Mononuclear cell (primary cell): ENCODE results near the gene CCDC185. TPM values are rescaled to one million over a fixed set of nuclear protein-coding genes. Genes with fewer than 3 reads are reported as not detected.
"Not testable (repeated sequence)": the region's sequence is repeated elsewhere in the genome, so short reads cannot be mapped to it uniquely, and the experiment has no call there.

ENCODE experiments used
- H3K27me3 ChIP-seq: 2 replicates; pipeline ENCODE4 v1.6.0; 2011; ENCODE audit warnings: low read length, control low read depth; ENCODE audit not compliant: insufficient read depth
- H3K4me1 ChIP-seq: 2 replicates; pipeline ENCODE4 v1.5.1; 2011; ENCODE audit warnings: mild to moderate bottlenecking, low read length, control low read depth; ENCODE audit not compliant: insufficient read depth
- H3K4me3 ChIP-seq: 2 replicates; pipeline ENCODE4 v1.5.1; 2011; ENCODE audit warnings: mild to moderate bottlenecking, low read length, moderate library complexity
- H3K9me3 ChIP-seq: 2 replicates; pipeline ENCODE4 v1.5.1; 2011; ENCODE audit warnings: low read depth, mild to moderate bottlenecking, control low read depth, low read length
- total RNA-seq: library from RNA; depleted of rRNA; stranded (reverse); fragments of >200 nt; gene quantifications from one replicate; pipeline ENCODE4 v1.2.3, GENCODE V29; 2012

Gene CCDC185
- total RNA-seq, 1 donor, result not detected

DNA sequence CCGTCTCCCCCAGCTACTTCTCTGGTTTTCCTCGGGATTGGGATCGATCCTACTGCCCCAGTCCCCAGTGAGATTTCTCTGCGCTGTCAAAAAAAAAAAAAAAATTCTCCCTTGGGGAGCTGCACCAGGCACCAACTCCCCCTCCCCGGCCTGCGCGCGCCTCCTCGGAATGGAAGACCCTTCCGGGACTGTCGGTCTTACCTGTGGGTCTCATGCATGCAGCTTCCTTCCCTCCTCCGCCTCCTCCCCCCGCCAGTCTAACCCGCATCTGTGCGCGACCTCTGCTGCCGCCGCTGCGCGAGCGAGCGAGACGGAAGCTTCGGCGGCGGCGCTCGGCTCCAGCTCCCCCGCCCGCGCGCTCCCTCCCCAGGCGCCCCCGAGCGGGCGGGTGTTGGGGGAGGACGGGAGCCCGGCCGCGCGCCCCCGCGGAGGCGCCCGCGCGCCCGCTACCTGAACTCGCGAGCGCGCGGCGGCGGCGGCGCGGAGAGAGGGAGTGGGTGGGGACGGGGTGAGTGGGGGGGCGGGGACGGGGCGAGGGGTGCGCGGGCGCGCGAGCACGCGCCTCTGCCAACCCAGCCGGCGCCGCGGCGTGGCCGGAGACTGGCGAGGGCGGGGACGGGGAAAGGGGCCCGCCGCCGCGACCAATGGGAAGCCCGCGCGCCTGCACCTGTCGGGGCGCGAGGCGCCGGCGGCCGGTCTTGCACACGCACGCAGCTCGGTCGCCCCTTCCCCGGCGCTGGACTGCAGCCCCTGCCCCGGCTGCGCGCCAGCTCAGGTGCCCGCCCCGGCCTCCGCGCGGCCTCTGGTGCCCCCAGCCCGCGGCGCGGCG lies 29.1 kb upstream of the CCDC185 start, which contains the start of gene SUSD4:
TSS of gene SUSD4 (minus strand) at position 321 of the 829 bp plus-strand sequence. CDS start 751 bp downstream, outside the sequence.
- peaks cover 58% of the 10 kb centered on the region for H3K27me3 ChIP-seq
- H3K9me3 ChIP-seq, result no peaks in the 10 kb centered on the region
- peak within 1 kb of the TSS; percentile 35 for H3K4me3 ChIP-seq
- H3K4me1 ChIP-seq, result peaks cover 11% of the 10 kb centered on the region

DNA sequence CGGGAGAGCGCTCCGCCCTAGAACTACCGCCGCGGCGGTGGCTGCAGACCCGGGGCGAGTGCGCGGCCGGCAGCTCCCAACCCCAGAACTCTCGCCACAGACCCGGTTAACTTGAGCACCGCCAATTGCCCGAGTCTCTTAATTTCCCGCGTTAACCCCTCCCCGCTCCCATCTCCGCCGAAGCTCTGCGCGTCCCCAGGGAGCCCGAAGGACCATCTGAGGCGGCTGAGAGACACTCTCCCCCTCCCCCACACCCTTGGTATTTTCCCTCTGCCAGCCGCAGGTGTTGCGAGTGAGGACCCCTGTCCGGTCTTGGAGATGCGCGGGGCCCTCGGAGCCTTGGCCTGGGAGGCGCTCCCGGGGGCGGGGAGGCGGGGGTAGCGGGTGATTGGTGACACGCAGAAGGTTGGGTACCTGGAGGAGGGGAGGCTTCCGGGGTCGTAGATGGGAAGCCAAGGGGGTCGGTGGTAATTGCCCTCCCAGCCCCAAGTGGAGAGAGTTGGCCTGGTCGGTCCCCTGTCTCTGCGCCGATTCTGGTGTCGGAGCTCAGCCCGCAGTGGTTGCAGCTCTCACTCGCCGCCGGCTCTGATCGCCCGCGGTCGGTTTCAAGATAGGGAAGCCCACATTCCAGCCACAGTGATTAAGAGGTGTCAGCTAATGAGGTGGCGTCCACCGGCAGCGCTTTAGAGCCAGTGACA lies 28.4 kb upstream of the CCDC185 start:
- H3K4me1 ChIP-seq, result peaks cover 11% of the 10 kb centered on the region
- H3K9me3 ChIP-seq, result no peaks in the 10 kb centered on the region
- H3K4me3 ChIP-seq, result peak overlapping the region; percentile 29
- peaks cover 54% of the 10 kb centered on the region for H3K27me3 ChIP-seq

DNA sequence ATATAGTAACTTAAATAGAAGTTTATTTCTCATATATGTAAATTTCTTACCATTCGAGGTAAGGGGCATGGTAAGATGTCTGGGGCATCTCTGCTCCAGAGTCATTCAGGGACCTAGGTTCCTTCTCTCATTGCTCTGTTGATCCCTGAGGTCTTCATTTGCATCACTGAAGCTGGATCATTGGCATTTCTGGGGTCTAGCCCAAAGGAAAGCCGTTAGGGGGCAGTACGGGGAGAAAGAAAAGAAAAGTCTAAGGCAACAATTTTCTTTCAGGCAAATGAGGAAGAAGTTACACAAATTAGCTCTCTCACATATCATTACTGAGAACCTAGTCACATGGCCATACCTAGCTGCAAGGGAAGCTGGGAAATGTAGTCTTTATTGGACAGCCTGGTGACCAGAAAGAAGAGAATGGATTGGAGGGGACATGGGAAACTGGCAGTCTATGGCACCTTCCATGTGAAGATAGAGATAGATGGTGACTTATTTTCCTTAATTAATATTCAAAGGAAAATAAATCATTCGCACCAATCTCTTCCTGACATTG lies 19.1 kb upstream of the CCDC185 start:
- H3K4me1 ChIP-seq, result no peaks in the 10 kb centered on the region
- H3K27me3 ChIP-seq, result peaks cover 5% of the 10 kb centered on the region
- H3K4me3 ChIP-seq, result no peak overlapping the region
- peaks cover 6% of the 10 kb centered on the region for H3K9me3 ChIP-seq

DNA sequence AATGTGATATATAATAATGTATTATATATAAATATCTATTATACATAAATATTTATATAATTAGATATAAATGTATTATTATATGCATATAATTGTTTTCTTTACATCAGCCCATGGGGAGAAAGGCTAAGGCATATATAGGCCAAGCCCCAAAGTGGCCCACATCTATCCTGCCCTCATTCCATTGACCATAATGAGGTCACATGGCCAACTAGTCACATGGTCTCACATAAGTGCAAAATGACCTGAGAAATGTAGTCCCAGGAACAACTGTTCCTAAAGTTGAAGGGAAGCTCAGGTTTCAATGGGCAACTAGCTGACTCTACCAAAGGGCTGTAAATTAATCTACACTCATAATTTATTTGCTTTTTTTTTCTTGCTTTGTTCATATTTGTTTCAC lies 14.5 kb upstream of the CCDC185 start:
- Histone ChIP-seq H3K4me1 (no peaks in the 10 kb centered on the region), H3K9me3 (peaks cover 6% of the 10 kb centered on the region), H3K4me3 (no peak overlapping the region)

DNA sequence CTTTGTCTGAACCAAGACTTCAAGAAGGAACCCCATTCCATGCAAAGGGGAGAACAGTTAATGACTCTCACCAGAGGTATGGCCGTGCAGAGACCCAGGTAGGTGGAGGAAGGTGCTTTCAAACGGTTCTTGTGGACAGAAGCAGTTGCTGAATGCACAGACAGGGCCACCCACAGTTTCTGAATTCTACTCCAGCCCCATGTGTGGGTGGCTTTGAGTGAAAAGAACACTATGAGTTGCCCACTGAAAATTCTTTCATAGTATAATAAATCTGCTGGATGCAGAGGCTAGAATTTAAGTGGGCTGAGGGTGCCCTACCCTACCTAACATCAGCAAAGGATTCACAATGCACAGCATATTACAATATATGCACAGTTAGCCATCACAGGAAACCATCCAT lies 7.2 kb upstream of the CCDC185 start:
- H3K9me3 ChIP-seq, result no peaks in the 10 kb centered on the region
- no peaks in the 10 kb centered on the region for H3K4me1 ChIP-seq
- H3K4me3 ChIP-seq, result no peak overlapping the region
- H3K27me3 ChIP-seq, result peaks cover 5% of the 10 kb centered on the region

More for the DNA sequence above, 14.5 kb upstream of the CCDC185 start:
- peaks cover 5% of the 10 kb centered on the region for H3K27me3 ChIP-seq

DNA sequence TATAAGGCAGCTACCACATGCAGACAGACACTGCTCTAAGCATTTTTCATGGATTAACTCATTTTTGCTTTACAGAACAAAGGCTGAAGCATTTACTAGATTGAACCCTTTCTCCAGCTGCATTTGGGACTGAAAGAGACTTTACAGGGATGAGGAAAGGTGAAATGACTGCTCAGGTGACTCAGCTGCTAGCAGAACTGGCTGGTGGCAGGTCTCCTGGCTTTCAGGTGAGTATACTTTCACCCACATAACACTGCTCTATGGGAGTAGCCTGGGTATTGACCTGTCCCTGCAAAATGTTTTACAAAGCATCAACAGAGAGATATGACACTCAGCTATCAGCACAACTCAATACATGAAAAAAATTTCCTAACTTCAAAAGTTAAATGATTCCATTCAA lies 2.6 kb upstream of the CCDC185 start:
- H3K4me1 ChIP-seq, result no peaks in the 10 kb centered on the region
- no peak overlapping the region for H3K4me3 ChIP-seq
- H3K27me3 ChIP-seq, result peaks cover 26% of the 10 kb centered on the region
- H3K9me3 ChIP-seq, result no peaks in the 10 kb centered on the region

- H3K27me3 ChIP-seq, result peaks cover 26% of the 10 kb centered on the region
- no peak overlapping the region for H3K4me3 ChIP-seq
- H3K9me3 ChIP-seq, result no peaks in the 10 kb centered on the region
- H3K4me1 ChIP-seq, result no peaks in the 10 kb centered on the region
Measured at GRCh38 chr1:223394242-223394641, 1.0 kb downstream of the CCDC185 start.

- H3K9me3 ChIP-seq, result no peaks in the 10 kb centered on the region
- H3K27me3 ChIP-seq, result peaks cover 24% of the 10 kb centered on the region
Measured at GRCh38 chr1:223394706-223395105, 1.5 kb downstream of the CCDC185 start.

DNA sequence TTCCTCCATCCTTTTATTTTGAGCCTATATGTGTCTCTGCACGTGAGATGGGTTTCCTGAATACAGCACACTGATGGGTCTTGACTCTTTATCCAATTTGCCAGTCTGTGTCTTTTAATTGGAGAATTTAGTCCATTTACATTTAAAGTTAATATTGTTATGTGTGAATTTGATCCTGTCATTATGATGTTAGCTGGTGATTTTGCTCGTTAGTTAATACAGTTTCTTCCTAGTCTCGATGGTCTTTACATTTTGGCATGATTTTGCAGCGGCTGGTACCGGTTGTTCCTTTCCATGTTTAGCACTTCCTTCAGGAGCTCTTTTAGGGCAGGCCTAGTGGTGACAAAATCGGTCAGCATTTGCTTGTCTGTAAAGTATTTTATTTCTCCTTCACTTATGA lies 6.2 kb downstream of the CCDC185 start:
- H3K4me1 ChIP-seq, H3K4me3 ChIP-seq, H3K27me3 ChIP-seq, H3K9me3 ChIP-seq: not testable (repeated sequence)

More at GRCh38 chr1:223394706-223395105, 1.5 kb downstream of the CCDC185 start:
- H3K4me1 ChIP-seq, result no peaks in the 10 kb centered on the region
- no peak overlapping the region for H3K4me3 ChIP-seq

- Histone ChIP-seq H3K4me3 (no peak overlapping the region), H3K9me3 (no peaks in the 10 kb centered on the region), H3K27me3 (no peaks in the 10 kb centered on the region), H3K4me1 (no peaks in the 10 kb centered on the region)
Measured at GRCh38 chr1:223401873-223402789, 8.9 kb downstream of the CCDC185 start.

- Histone ChIP-seq H3K9me3 (no peaks in the 10 kb centered on the region), H3K4me3 (no peak overlapping the region), H3K4me1 (no peaks in the 10 kb centered on the region), H3K27me3 (no peaks in the 10 kb centered on the region)
Measured at GRCh38 chr1:223402790-223403142, 9.6 kb downstream of the CCDC185 start.

DNA sequence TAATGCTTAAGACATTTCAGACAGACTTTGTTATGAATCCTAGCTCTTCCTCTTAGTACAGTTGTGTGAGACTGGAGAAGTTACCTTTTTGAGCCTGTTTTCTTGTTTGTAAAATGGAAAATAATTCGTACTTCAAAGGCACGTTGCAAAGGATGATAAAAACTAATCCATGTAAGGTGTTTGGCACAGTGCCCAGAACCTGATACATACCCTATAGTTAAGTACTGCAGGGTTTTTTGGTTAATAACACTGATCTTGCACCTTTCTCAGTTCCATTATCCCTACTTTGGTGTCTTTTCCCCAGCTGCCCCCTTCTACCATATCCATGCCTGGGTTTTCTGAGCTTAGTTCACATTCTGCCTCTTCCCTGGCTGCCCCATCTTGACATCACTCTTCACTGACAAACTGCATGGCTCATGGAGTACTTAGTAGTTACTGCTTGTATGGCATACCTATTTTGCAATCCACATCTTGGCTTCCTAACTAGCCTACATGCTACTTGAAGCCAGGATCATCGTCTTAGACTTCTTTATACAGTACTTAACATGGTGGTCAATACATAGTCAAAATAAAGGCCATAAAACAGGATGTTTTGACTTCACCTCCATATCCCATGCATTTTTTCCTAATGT lies 10.1 kb downstream of the CCDC185 start:
- no peaks in the 10 kb centered on the region for H3K27me3 ChIP-seq
- no peak overlapping the region for H3K4me3 ChIP-seq
- no peaks in the 10 kb centered on the region for H3K4me1 ChIP-seq
- H3K9me3 ChIP-seq, result no peaks in the 10 kb centered on the region

- no peaks in the 10 kb centered on the region for H3K27me3 ChIP-seq
- no peaks in the 10 kb centered on the region for H3K9me3 ChIP-seq
- H3K4me1 ChIP-seq, result no peaks in the 10 kb centered on the region
- no peak overlapping the region for H3K4me3 ChIP-seq
Measured at GRCh38 chr1:223405507-223405906, 12.3 kb downstream of the CCDC185 start.

DNA sequence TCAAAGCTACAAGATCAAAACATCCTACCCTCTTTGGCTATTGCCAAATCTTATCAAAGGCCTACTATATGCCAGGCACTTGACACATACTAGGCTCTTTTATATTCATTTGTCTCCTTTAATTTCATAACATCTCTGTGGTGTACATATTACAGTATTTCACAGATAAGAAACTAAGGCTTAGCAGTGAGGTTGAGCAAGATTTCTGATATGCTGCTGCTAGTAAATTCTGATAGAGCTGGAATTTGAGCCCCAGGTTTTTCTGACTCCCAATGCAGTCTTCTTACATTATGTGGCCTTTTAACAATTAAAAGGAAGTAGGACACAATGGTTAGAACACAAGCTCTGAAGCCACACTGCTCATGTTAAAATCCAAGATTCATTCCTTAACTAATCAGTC lies 16.8 kb downstream of the CCDC185 start:
- Histone ChIP-seq H3K4me1 (no peaks in the 10 kb centered on the region), H3K4me3 (no peak overlapping the region), H3K9me3 (no peaks in the 10 kb centered on the region), H3K27me3 (peaks cover 5% of the 10 kb centered on the region)
